ENCODE data around the gene WWC2.

DNA sequence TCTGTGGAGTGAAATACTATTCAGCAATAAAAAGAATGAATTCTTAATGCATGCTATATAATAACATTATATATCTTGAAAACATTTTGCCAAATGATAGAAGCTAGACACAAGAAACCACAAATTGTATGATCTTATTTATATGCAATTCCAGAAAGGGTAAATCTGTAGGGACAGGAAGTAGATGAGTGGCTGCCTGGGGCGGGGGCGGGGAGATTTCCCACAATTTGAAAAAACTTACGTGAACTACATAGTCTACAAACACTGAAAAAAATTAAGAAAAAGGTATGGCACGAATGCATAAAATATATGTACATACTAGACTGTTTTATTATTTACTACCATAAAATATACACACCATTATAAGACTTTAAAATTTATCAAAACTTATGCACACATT, 81.6 kb downstream of the WWC2 start:
- TF ChIP-seq, protein P1, sequence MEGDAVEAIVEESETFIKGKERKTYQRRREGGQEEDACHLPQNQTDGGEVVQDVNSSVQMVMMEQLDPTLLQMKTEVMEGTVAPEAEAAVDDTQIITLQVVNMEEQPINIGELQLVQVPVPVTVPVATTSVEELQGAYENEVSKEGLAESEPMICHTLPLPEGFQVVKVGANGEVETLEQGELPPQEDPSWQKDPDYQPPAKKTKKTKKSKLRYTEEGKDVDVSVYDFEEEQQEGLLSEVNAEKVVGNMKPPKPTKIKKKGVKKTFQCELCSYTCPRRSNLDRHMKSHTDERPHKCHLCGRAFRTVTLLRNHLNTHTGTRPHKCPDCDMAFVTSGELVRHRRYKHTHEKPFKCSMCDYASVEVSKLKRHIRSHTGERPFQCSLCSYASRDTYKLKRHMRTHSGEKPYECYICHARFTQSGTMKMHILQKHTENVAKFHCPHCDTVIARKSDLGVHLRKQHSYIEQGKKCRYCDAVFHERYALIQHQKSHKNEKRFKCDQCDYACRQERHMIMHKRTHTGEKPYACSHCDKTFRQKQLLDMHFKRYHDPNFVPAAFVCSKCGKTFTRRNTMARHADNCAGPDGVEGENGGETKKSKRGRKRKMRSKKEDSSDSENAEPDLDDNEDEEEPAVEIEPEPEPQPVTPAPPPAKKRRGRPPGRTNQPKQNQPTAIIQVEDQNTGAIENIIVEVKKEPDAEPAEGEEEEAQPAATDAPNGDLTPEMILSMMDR (conservative IDR thresholded peaks at IDR 0.05; ENCODE audit: low read length), result no peak
- no peak for TF ChIP-seq EZH2phosphoT487 (IDR thresholded peaks at IDR 0.05; ENCODE audit: borderline replicate concordance, low read depth, low read length)
